ENCODE data around the gene PRPF31.

The PRPF31 gene

DNA sequence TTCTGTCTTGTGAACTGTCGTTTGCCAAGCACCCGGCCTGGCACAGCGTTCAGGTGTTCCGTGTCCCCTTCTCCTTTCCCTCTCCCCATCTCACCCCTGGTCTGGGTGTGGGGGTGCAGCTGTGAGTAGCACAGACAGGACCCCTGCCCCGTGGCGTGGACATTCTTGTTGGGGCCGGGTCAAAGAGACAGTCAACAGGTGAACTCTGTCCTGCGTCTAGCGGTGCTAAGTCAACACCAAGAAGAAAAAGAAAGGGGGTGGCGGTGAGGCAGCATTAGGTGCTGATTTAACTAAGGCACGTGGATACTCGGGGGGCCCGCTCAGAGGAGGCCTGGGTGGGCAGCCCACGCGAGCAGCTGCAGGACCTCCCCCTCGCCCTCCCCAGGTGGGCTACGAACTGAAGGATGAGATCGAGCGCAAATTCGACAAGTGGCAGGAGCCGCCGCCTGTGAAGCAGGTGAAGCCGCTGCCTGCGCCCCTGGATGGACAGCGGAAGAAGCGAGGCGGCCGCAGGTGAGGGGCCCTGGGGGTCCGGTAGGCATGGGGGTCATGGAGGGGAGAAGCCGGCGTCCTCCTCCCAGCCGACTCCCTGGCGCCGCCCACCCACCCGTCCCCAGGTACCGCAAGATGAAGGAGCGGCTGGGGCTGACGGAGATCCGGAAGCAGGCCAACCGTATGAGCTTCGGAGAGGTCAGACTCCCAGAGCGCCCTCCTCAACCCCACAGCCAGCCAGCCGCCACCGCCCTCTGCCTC lies 12.3 kb downstream of the PRPF31 start:
- peaks cover 68% of the 10 kb centered on the region for H3K36me3 ChIP-seq

GRCh38 chr19:54128441-54128725 lies 12.8 kb downstream of the PRPF31 start:
- Histone ChIP-seq H3K27me3 (ENCODE audit: insufficient read depth, low read depth, severe bottlenecking) (no peaks in the 10 kb centered on the region), H3K4me3 (ENCODE audit: low read depth, low read length) (no peak overlapping the region), H3K9me3 (ENCODE audit: severe bottlenecking) (no peaks in the 10 kb centered on the region), H3K27ac (no peak overlapping the region), H3K36me3 (peaks cover 66% of the 10 kb centered on the region)
- no peak for DNase-seq
- TF ChIP-seq, protein P1, sequence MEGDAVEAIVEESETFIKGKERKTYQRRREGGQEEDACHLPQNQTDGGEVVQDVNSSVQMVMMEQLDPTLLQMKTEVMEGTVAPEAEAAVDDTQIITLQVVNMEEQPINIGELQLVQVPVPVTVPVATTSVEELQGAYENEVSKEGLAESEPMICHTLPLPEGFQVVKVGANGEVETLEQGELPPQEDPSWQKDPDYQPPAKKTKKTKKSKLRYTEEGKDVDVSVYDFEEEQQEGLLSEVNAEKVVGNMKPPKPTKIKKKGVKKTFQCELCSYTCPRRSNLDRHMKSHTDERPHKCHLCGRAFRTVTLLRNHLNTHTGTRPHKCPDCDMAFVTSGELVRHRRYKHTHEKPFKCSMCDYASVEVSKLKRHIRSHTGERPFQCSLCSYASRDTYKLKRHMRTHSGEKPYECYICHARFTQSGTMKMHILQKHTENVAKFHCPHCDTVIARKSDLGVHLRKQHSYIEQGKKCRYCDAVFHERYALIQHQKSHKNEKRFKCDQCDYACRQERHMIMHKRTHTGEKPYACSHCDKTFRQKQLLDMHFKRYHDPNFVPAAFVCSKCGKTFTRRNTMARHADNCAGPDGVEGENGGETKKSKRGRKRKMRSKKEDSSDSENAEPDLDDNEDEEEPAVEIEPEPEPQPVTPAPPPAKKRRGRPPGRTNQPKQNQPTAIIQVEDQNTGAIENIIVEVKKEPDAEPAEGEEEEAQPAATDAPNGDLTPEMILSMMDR (IDR thresholded peaks at IDR 0.05; ENCODE audit: low read depth, low read length), result no peak

More for the DNA sequence above, 12.3 kb downstream of the PRPF31 start:
- TF ChIP-seq, protein P1 (IDR thresholded peaks at IDR 0.05; ENCODE audit: low read depth, low read length), result no peak
- no peaks in the 10 kb centered on the region for H3K9me3 ChIP-seq (ENCODE audit: severe bottlenecking)
- no peak for DNase-seq
- H3K4me3 ChIP-seq (ENCODE audit: low read depth, low read length), result no peak overlapping the region
- H3K27me3 ChIP-seq (ENCODE audit: insufficient read depth, low read depth, severe bottlenecking), result no peaks in the 10 kb centered on the region
- no peak overlapping the region for H3K27ac ChIP-seq

- Histone ChIP-seq H3K9me3 (ENCODE audit: severe bottlenecking) (no peaks in the 10 kb centered on the region), H3K27me3 (ENCODE audit: insufficient read depth, low read depth, severe bottlenecking) (no peaks in the 10 kb centered on the region), H3K4me3 (ENCODE audit: low read depth, low read length) (no peak overlapping the region), H3K36me3 (peaks cover 60% of the 10 kb centered on the region), H3K27ac (no peak overlapping the region)
- TF ChIP-seq, protein P1 (IDR thresholded peaks at IDR 0.05; ENCODE audit: low read depth, low read length), result no peak
- no peak for DNase-seq
Observed at GRCh38 chr19:54128796-54129616, 13.5 kb downstream of the PRPF31 start.

DNA sequence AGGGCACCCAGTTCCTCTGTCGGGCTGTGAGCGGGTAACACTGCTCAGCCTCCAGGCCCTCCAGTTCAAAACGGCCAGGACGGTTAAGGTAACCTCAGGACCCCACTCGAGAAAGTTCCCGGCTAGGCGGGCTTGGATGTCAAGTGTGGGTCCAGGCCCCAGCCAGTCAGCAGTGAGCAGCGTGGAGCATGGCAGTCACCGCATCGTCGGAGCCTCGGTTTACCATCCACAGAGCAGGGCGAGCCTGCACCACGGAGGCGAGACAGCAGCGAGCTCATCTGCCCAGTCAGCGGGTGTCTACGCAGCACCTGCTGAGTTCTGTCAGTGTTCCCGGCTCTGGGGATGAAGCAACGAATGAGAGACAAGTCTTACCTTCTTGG lies 14.1 kb downstream of the PRPF31 start:
- H3K36me3 ChIP-seq, result peaks cover 56% of the 10 kb centered on the region
- H3K27me3 ChIP-seq (ENCODE audit: insufficient read depth, low read depth, severe bottlenecking), result no peaks in the 10 kb centered on the region
- no peak for DNase-seq
- no peaks in the 10 kb centered on the region for H3K9me3 ChIP-seq (ENCODE audit: severe bottlenecking)
- TF ChIP-seq, protein P1 (IDR thresholded peaks at IDR 0.05; ENCODE audit: low read depth, low read length), result no peak
- no peak overlapping the region for H3K27ac ChIP-seq
- H3K4me3 ChIP-seq (ENCODE audit: low read depth, low read length), result no peak overlapping the region

DNA sequence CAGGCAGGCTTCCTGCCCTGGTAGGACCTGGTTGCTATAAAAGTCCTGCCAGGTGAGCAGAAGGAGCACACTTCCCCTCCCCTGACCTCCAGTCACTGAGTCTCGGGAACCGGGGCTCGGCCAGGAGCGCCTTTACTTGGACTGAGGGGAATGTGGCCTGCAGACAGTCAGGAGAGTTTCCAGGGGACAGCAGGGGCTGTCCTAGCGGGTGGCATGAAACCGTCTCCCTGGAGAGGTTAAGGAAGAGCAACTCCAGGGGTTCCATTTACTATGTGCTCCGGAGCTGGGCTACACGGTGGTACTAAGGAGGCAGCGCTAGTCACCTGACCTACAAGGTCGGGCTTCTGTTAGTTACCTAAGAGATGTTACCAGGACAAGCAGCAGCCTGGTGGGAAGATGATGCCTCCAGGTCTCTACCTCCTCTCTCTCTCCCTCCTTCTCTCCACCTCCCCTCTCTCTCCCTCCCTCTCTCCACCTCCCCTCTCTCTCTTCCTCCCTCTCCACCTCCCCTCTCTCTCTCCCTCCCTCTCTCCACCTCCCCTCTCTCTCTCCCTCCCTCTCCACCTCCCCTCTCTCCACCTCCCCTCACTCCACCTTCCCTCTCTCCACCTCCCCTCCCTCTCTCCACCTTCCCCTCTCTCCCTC lies 17.9 kb downstream of the PRPF31 start:
- no peaks in the 10 kb centered on the region for H3K9me3 ChIP-seq (ENCODE audit: severe bottlenecking)
- H3K27ac ChIP-seq, result no peak overlapping the region
- no peak for DNase-seq
- peaks cover 32% of the 10 kb centered on the region for H3K36me3 ChIP-seq
- TF ChIP-seq, protein P1 (IDR thresholded peaks at IDR 0.05; ENCODE audit: low read depth, low read length), result no peak
- H3K4me3 ChIP-seq (ENCODE audit: low read depth, low read length), result no peak overlapping the region
- H3K27me3 ChIP-seq (ENCODE audit: insufficient read depth, low read depth, severe bottlenecking), result no peaks in the 10 kb centered on the region
